GM13977 (cell line): ENCODE data around the gene TMEM30A.

Experiments used
- DNase-seq: peaks from one replicate; pipeline ENCODE4 v3.0.0; 2012; ENCODE audit warnings: low spot score
- CTCF ChIP-seq: IDR thresholded peaks from 2 replicates; pipeline ENCODE4 v1.5.1; 2012; ENCODE audit warnings: mild to moderate bottlenecking, control low read depth; ENCODE audit not compliant: insufficient read depth; ENCODE audit errors: extremely low read depth, missing control alignments
- in situ Hi-C: fragments of 300-500 bp; cut with MboI; formaldehyde crosslinking; loops from one replicate; pipeline ENCODE4 v1.12.0; 2022; ENCODE audit warnings: low sequenced_read_pairs, low pct_unique_long_range_greater_than_20kb, mixed read lengths, inconsistent platforms; ENCODE audit not compliant: unreplicated experiment

The TMEM30A gene

GRCh38 chr6:75224303-75224926, 60.2 kb downstream of the TMEM30A start:
- no peak for DNase-seq
- in situ Hi-C loops = loop anchor here (25.0 kb wide), 2 partner anchors 812 to 1137 kb away; no protein-coding TSS in a partner anchor
- no peak for TF ChIP-seq CTCF

DNA sequence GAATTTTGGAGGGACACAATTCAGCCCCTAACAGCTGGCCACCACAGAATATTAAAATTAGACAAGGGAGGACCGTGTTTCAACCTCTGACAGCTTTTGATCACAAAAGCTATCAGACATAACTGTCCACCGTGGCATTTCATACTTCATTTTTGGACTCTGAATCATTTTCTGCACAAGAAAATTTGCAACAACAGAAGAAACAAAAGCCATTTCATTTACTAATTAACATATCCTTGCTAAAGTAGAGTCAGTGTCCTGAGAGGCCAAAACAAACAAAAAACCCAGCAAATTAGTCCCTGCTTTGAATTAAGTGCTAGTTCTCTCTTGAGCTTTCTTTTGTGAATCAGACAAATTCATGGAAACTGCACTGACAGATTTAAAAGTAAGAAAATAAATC, 61.2 kb downstream of the TMEM30A start:
- in situ Hi-C loops = loop anchor here (25.0 kb wide), 2 partner anchors 811 to 1136 kb away; no protein-coding TSS in a partner anchor
- DNase-seq = no peak
- no peak for TF ChIP-seq CTCF

- in situ Hi-C loops = loop anchor here (25.0 kb wide), 2 partner anchors 810 to 1135 kb away; no protein-coding TSS in a partner anchor
- DNase-seq = no peak
- TF ChIP-seq CTCF = no peak
These were observed 62.3 kb downstream of the TMEM30A start for GRCh38 chr6:75222261-75222660.

- no peak for DNase-seq
- no peak for TF ChIP-seq CTCF
- in situ Hi-C loops = loop anchor here (25.0 kb wide), 2 partner anchors 809 to 1134 kb away; no protein-coding TSS in a partner anchor
These were observed 63.5 kb downstream of the TMEM30A start for GRCh38 chr6:75221116-75221515.

DNA sequence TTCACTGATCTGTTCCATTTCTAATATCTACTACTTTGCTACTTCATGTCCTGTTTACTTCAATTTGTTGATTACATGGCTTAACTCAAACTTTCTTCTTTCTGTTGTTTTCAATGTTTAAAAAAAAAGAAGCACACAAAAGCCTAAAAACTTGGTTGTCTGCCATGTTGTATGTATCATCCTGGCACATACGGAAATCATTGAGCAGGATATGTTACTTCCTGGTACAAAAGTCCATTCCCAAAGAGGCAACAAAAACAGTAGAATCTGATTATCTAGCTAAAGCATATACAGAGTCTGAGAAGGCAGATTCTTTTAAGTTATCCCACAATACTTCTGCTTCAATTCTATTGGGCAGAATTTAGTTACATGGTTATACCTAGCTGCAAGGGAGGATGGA, 64.2 kb downstream of the TMEM30A start:
- DNase-seq = no peak
- in situ Hi-C loops = loop anchor here (25.0 kb wide), 2 partner anchors 808 to 1133 kb away; no protein-coding TSS in a partner anchor

DNA sequence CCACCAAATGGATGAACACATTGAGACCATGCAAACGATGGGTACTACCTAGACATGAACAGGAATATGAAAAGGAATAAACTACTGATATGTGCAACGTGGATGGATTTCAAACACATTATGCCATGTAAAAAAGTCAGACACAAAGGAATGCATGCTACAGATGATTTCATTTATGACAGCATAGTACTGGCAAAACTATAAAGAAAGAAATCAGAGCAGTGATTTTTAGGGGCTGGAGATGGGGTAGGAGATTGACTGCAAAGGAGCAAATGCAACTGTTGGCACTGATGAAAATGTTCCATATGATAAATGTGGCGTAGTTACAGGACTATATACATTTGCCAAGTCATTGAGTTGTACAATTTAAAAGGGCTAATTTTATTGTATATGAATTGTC, 65.3 kb downstream of the TMEM30A start:
- TF ChIP-seq CTCF = no peak
- DNase-seq = no peak
- in situ Hi-C loops = loop anchor here (10.0 to 25.0 kb wide), 3 partner anchors 807 to 1474 kb away; no protein-coding TSS in a partner anchor

More for the DNA sequence above, 64.2 kb downstream of the TMEM30A start:
- TF ChIP-seq CTCF = no peak

DNA sequence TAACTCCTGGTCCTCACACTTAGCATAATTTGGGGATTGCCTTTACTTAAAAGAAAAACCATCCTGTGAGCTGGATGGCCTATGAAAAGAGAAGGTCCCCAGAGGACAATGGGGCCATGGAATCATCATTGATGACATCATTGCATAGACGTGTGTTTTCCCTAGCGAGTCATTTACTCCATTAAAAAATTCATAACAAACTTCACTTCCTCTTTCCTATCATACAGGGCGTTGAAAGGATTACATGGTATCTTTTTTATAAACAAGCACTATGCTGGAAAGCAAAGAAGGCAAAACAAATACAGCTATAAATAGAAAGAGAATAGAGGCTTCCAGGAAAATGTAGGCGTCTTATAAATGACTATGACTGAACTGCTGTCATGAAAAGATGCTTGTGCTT, 67.4 kb downstream of the TMEM30A start:
- TF ChIP-seq CTCF = no peak
- DNase-seq = no peak
- in situ Hi-C loops = loop anchor here (10.0 to 25.0 kb wide), 3 partner anchors 805 to 1472 kb away; no protein-coding TSS in a partner anchor
